Activated B cell treated with CpG ODN at 0.5 μM for 24 hours (primary cell): ENCODE measurements around the gene CFD. TPM values are rescaled to one million over a fixed set of nuclear protein-coding genes. Genes with fewer than 3 reads are reported as not detected.
"Not testable (repeated sequence)": the region's sequence is repeated elsewhere in the genome, so short reads cannot be mapped to it uniquely, and the experiment has no call there.

ENCODE experiments used
- ATAC-seq: fragments of 200-7000 bp; cut with Tn5 transposase; one replicate; pipeline ENCODE4 v1.10.0; 2021; ENCODE audit warnings: low read depth, mild to moderate bottlenecking, moderate library complexity
- CTCF ChIA-PET: fragments of 350-600 bp; sonication (Branson Sonifier 250); formaldehyde crosslinking; loops from one replicate; lab custom pipeline; 2021; ENCODE audit warnings: antibody characterized with exemption; lab: Charles Lee
- POLR2A ChIA-PET: fragments of 350-600 bp; sonication (Branson Sonifier 250); formaldehyde crosslinking; loops from one replicate; lab custom pipeline; 2021; ENCODE audit warnings: antibody characterized with exemption; lab: Charles Lee
- DNase-seq: peaks from one replicate; pipeline ENCODE4 v3.0.0; 2022
- H3K27ac Mint-ChIP-seq: one replicate; pipeline ENCODE4 v1.8.0; 2020; ENCODE audit warnings: mixed read lengths
- H3K27me3 Mint-ChIP-seq: one replicate; pipeline ENCODE4 v1.8.0; 2021; ENCODE audit warnings: mixed read lengths
- H3K36me3 Mint-ChIP-seq: one replicate; pipeline ENCODE4 v1.8.0; 2021; ENCODE audit warnings: low read depth, mixed read lengths
- H3K4me1 Mint-ChIP-seq: one replicate; pipeline ENCODE4 v1.8.0; 2021; ENCODE audit warnings: mixed read lengths
- H3K4me3 Mint-ChIP-seq: one replicate; pipeline ENCODE4 v1.8.0; 2020; ENCODE audit warnings: mild to moderate bottlenecking, mixed read lengths
- H3K9me3 Mint-ChIP-seq: one replicate; pipeline ENCODE4 v1.8.0; 2020; ENCODE audit warnings: mixed read lengths
- intact Hi-C: fragments of 100-400 bp; cut with micrococcal nuclease; formaldehyde crosslinking; loops from one replicate; pipeline ENCODE4 v1.15.1; 2024
- total RNA-seq: library from RNA; stranded (reverse); gene quantifications from 2 replicates; pipeline ENCODE4 v1.2.3, GENCODE V29; 2022
- TF ChIP-seq, protein P1 (sequence below): fragments of 200-600 bp; IDR thresholded peaks from one replicate; pipeline ENCODE4 v1.8.0; 2022; ENCODE audit warnings: antibody characterized with exemption, mild to moderate bottlenecking

Gene CFD
- total RNA-seq, 1 donor from 2014 or later = not detected

DNA sequence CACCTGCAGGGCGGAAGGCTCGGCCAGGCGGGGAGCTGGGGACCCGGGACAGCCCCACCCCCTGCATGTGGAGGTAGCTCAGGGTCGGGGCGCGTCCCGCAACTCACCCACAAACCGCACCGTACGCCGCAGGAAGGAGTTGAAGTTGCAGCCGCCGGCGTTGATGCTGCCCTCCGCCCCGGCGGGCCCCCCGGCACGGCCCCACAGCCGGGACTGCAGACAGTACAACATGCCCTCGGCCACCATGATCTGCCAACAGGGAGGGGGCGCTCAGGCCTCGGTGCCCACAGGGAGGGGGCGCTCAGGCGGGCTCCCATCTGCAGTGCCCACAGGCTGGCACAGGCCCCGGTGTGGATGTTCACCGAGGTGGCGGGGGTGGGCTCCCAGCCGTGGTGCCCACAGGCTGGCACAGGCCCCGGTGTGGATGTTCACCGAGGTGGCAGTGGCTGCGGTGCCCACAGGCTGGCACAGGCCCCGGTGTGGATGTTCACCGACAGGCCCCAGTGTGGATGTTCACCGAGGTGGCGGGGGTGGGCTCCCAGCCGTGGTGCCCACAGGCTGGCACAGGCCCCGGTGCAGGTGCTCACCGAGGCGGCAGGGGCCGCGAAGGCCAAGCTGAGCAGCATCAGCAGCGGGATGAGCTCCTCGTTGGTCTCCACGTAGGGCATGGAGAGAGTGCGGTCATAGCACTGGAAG, 44.2 kb upstream of the CFD start:
- no peak overlapping the region for H3K4me3 Mint-ChIP-seq
- no peak overlapping the region for H3K27ac Mint-ChIP-seq
- DNase-seq (no peak), ATAC-seq (peak; percentile 9)
- peaks cover 4% of the 10 kb centered on the region for H3K9me3 Mint-ChIP-seq
- POLR2A ChIA-PET = no interaction called here
- peaks cover 32% of the 10 kb centered on the region for H3K36me3 Mint-ChIP-seq
- H3K4me1 Mint-ChIP-seq = no peaks in the 10 kb centered on the region
- intact Hi-C loops = no loop called here
- TF ChIP-seq, protein P1, sequence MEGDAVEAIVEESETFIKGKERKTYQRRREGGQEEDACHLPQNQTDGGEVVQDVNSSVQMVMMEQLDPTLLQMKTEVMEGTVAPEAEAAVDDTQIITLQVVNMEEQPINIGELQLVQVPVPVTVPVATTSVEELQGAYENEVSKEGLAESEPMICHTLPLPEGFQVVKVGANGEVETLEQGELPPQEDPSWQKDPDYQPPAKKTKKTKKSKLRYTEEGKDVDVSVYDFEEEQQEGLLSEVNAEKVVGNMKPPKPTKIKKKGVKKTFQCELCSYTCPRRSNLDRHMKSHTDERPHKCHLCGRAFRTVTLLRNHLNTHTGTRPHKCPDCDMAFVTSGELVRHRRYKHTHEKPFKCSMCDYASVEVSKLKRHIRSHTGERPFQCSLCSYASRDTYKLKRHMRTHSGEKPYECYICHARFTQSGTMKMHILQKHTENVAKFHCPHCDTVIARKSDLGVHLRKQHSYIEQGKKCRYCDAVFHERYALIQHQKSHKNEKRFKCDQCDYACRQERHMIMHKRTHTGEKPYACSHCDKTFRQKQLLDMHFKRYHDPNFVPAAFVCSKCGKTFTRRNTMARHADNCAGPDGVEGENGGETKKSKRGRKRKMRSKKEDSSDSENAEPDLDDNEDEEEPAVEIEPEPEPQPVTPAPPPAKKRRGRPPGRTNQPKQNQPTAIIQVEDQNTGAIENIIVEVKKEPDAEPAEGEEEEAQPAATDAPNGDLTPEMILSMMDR = no peak
- CTCF ChIA-PET = no interaction called here
- no peaks in the 10 kb centered on the region for H3K27me3 Mint-ChIP-seq

DNA sequence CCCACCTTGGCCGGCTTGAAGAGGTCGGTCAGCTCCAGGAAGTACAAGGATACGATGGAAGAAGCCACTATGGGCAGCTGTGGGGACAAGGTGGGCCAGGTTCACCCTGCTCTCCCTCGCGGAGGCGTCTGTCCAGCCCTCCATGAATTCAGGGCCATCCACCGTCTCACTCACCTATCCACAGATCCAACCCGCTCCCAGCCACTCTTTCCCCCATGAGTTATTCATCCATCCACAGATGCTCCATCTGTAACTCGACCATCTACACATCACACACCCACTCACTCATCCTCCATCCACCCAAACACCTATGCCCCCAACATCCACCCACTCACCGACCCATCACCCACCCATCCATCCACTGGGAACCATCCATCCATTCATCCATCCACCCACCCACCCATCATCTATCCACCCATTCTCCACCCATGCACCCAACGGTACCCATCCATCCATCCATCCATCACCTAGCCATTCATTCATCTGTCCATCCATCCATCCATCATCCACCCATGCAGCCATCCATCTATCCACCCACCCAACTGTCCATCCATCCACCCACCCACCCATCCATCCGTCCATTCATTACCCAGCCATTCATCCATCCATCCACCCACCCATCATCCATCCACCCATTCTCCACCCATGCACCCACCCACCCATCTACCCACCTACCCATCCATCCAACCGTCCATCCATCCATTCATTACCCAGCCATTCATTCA, 43.5 kb upstream of the CFD start:
- TF ChIP-seq, protein P1 = no peak
- Mint-ChIP-seq H3K36me3 (peaks cover 27% of the 10 kb centered on the region), H3K4me3 (no peak overlapping the region), H3K27ac (no peak overlapping the region), H3K9me3 (peaks cover 4% of the 10 kb centered on the region), H3K4me1 (no peaks in the 10 kb centered on the region), H3K27me3 (no peaks in the 10 kb centered on the region)
- DNase-seq (no peak), ATAC-seq (no peak)
- CTCF ChIA-PET = no interaction called here
- intact Hi-C loops = no loop called here
- POLR2A ChIA-PET = no interaction called here

DNA sequence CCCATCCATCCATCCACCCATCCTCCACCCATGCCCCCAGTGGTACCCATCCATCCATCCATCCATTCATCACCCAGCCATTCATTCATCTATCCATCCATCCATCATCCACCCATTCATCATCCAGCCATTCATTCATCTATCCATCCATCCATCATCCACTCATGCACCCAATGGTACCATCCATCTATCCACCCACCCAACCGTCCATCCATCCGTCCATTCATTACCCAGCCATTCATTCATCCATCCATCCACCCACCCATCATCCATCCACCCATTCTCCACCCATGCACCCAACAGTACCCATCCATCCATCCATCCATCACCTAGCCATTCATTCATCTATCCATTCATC, 43.0 kb upstream of the CFD start:
- intact Hi-C loops = no loop called here
- TF ChIP-seq, protein P1 = no peak

DNA sequence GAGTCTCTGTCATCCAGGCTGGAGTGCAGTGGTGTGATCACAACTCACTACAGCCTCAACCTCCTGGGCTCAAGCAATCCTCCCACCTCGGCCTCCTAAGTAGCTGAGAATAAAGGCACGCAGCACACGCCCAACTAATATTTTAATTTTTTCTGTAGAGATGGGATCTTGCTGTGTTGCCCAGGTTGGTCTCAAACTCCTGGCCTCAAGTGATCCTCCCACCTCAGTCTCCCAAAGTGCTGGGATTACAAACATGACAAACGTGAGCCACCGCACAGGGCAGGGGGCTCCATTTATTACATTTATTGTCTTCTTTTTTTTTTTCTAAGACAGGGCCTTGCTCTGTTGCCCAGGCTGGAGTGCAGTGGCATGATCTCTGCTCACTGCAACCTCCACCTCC, 39.3 kb upstream of the CFD start:
- H3K36me3 Mint-ChIP-seq, POLR2A ChIA-PET, CTCF ChIA-PET, ATAC-seq, H3K27ac Mint-ChIP-seq, DNase-seq, H3K4me1 Mint-ChIP-seq, H3K4me3 Mint-ChIP-seq, H3K9me3 Mint-ChIP-seq, intact Hi-C loops: not testable (repeated sequence)
- peaks cover 11% of the 10 kb centered on the region for H3K27me3 Mint-ChIP-seq

More for the DNA sequence above, 43.0 kb upstream of the CFD start:
- ChIA-PET CTCF (no interaction called here), POLR2A (no interaction called here)
- no peak overlapping the region for H3K4me3 Mint-ChIP-seq
- no peaks in the 10 kb centered on the region for H3K27me3 Mint-ChIP-seq
- H3K27ac Mint-ChIP-seq = no peak overlapping the region
- DNase-seq (no peak), ATAC-seq (no peak)
- peaks cover 24% of the 10 kb centered on the region for H3K36me3 Mint-ChIP-seq
- H3K9me3 Mint-ChIP-seq = peaks cover 4% of the 10 kb centered on the region
- H3K4me1 Mint-ChIP-seq = no peaks in the 10 kb centered on the region

DNA sequence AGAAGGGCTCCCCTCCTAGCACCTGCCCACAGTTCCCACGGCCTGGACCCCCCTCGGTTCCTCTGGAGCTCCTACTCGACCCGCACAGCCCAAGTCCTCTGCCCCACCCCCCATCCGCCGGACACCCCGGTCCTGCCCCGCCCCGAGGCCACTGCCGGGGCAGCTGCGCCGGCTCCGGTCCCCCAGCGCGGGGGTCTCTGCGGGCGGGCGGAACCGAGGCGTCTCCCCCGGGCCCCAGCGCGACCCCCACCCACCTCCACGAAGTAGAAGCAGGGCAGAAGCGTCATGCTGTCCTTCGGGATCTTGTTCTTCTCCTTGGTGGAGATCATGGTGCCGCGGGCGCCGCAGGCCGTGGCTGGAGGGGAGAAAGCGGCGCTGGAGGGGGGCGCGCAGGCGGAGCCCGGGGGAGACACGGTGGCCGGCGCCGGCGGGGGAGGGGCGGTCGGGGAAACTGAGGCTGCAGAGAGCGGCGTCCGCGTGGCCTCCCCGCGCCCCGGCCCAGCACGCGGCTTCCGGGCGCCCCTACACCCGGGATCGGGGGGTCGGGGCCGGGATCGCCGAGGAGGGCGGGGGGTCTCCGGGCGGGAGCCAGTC, 38.1 kb upstream of the CFD start:
- ATAC-seq = no peak
- Mint-ChIP-seq H3K36me3 (peaks cover 3% of the 10 kb centered on the region), H3K4me3 (no peak overlapping the region), H3K9me3 (peaks cover 4% of the 10 kb centered on the region), H3K27me3 (peaks cover 11% of the 10 kb centered on the region), H3K27ac (no peak overlapping the region), H3K4me1 (no peaks in the 10 kb centered on the region)
- POLR2A ChIA-PET = no interaction called here
- intact Hi-C loops = no loop called here
- no peak for DNase-seq
- CTCF ChIA-PET = no interaction called here
- TF ChIP-seq, protein P1 = no peak
